SK-N-SH treated with all-trans-retinoic acid at 6 μM for 48 hours (cell line): ENCODE data around the gene UPK3A.

Experiments
- ATAC-seq: fragments of 200-7000 bp; cut with Tn5 transposase; 3 replicates; pipeline ENCODE4 v1.9.1; 2020; ENCODE audit warnings: mild to moderate bottlenecking, moderate library complexity
- ARNTL ChIP-seq: fragments of 450-650 bp; formaldehyde crosslinking; IDR thresholded peaks from 2 replicates; pipeline ENCODE4 v1.5.0; 2020; ENCODE audit warnings: low read depth, mild to moderate bottlenecking, moderate library complexity, borderline replicate concordance
- CREB5 ChIP-seq: fragments of 250-450 bp; sonication (Bioruptor Pico); IDR thresholded peaks from 2 replicates; pipeline ENCODE4 v1.5.1; 2020; ENCODE audit warnings: low read depth, mild to moderate bottlenecking, moderate library complexity
- CSDC2 ChIP-seq: fragments of 250-450 bp; sonication (Bioruptor Pico); IDR thresholded peaks from 2 replicates; pipeline ENCODE4 v1.5.0; 2020; ENCODE audit warnings: mild to moderate bottlenecking, moderate library complexity
- ESRRG ChIP-seq: fragments of 250-450 bp; sonication (Bioruptor Pico); IDR thresholded peaks from 2 replicates; pipeline ENCODE4 v1.6.1; 2021; ENCODE audit warnings: mild to moderate bottlenecking
- GLIS3 ChIP-seq: fragments of 250-450 bp; sonication (Bioruptor Pico); IDR thresholded peaks from 2 replicates; pipeline ENCODE4 v1.5.0; 2020; ENCODE audit warnings: mild to moderate bottlenecking, moderate library complexity
- ISL1 ChIP-seq: fragments of 250-450 bp; sonication (Bioruptor Pico); IDR thresholded peaks from 2 replicates; pipeline ENCODE4 v2.1.2; 2022; ENCODE audit warnings: mild to moderate bottlenecking, moderate library complexity
- OSR1 ChIP-seq: fragments of 250-450 bp; sonication (Bioruptor Pico); IDR thresholded peaks from 2 replicates; pipeline ENCODE4 v1.8.0; 2022; ENCODE audit warnings: moderate library complexity, mild to moderate bottlenecking, inconsistent platforms
- POU6F1 ChIP-seq: fragments of 250-450 bp; sonication (Bioruptor Pico); IDR thresholded peaks from 2 replicates; pipeline ENCODE4 v1.8.0; 2021; ENCODE audit warnings: low read depth, mild to moderate bottlenecking, moderate library complexity, borderline replicate concordance
- TCF4 ChIP-seq: fragments of 250-450 bp; sonication (Bioruptor Pico); IDR thresholded peaks from 2 replicates; pipeline ENCODE4 v1.8.0; 2021; ENCODE audit warnings: mild to moderate bottlenecking, moderate library complexity, borderline replicate concordance
- TOX ChIP-seq: fragments of 250-450 bp; sonication (Bioruptor Pico); IDR thresholded peaks from 2 replicates; pipeline ENCODE4 v1.8.0; 2021; ENCODE audit warnings: mild to moderate bottlenecking, moderate library complexity, borderline replicate concordance
- TSHZ2 ChIP-seq: fragments of 250-450 bp; sonication (Bioruptor Pico); IDR thresholded peaks from 2 replicates; pipeline ENCODE4 v1.5.0; 2020; ENCODE audit warnings: mild to moderate bottlenecking, moderate library complexity
- ZFP3 ChIP-seq: fragments of 250-450 bp; sonication (Bioruptor Pico); IDR thresholded peaks from 2 replicates; pipeline ENCODE4 v1.5.0; 2020; ENCODE audit warnings: mild to moderate bottlenecking, moderate library complexity
- ZFP30 ChIP-seq: fragments of 450-650 bp; formaldehyde crosslinking; IDR thresholded peaks from 2 replicates; pipeline ENCODE4 v1.5.0; 2022; ENCODE audit warnings: mild to moderate bottlenecking, moderate library complexity
- ZNF565 ChIP-seq: fragments of 450-650 bp; formaldehyde crosslinking; conservative IDR thresholded peaks from 2 replicates; pipeline ENCODE4 v1.5.0; 2020; ENCODE audit warnings: low read depth, mild to moderate bottlenecking, moderate library complexity
- ZNF70 ChIP-seq: fragments of 450-650 bp; formaldehyde crosslinking; IDR thresholded peaks from 2 replicates; pipeline ENCODE4 v1.5.0; 2020; ENCODE audit warnings: mild to moderate bottlenecking, moderate library complexity
- TF ChIP-seq, protein P1 (sequence below): fragments of 250-450 bp; sonication (Bioruptor Pico); IDR thresholded peaks from 2 replicates; pipeline ENCODE4 v1.5.1; 2021; ENCODE audit warnings: mild to moderate bottlenecking, moderate library complexity

UPK3A gene

DNA sequence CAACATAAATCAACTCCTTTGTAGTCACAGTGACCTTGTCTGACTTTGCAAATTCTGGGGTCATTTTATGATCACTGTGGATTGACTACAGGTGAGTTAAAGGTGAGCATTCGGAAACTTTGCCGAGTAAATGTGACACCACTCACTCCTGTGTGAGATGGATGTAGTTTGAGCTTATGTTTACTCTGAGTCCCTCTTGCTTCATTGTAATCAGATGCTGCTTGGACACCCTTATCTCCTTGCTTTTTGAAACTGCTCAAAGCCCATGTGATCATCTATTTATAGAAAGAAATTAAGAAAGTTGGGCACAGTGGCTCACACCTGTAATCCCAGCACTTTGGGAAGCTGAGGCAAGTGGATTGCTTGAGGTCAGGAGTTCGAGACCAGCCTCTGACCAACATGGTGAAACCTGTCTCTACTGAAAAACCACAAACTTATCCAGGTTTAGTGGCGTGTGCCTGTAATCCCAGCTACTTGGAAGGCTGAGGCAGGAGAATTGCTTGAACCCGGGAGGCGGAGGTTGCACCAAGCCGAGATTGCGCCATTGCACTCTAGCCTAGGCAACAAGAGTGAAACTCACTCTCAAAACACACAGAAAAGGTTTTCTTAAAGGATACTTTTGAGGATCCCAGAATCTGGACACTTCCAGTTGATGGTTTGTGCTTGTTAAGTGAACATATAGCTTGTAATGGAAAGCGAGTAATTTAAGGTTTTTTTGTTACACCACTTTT lies 32.2 kb downstream of the UPK3A start:
- TF ChIP-seq ISL1 (CRISPR knock-in tag) = no peak
- no peak for TF ChIP-seq CREB5
- TF ChIP-seq TSHZ2 (CRISPR knock-in tag) = no peak
- no peak for TF ChIP-seq OSR1 (CRISPR knock-in tag)
- no peak for TF ChIP-seq GLIS3 (CRISPR knock-in tag)
- TF ChIP-seq TCF4 (CRISPR knock-in tag) = no peak
- no peak for TF ChIP-seq TOX
- no peak for TF ChIP-seq ZNF70 (CRISPR knock-in tag)
- TF ChIP-seq, protein P1, sequence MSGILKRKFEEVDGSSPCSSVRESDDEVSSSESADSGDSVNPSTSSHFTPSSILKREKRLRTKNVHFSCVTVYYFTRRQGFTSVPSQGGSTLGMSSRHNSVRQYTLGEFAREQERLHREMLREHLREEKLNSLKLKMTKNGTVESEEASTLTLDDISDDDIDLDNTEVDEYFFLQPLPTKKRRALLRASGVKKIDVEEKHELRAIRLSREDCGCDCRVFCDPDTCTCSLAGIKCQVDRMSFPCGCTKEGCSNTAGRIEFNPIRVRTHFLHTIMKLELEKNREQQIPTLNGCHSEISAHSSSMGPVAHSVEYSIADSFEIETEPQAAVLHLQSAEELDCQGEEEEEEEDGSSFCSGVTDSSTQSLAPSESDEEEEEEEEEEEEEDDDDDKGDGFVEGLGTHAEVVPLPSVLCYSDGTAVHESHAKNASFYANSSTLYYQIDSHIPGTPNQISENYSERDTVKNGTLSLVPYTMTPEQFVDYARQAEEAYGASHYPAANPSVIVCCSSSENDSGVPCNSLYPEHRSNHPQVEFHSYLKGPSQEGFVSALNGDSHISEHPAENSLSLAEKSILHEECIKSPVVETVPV = no peak
- TF ChIP-seq POU6F1 (CRISPR knock-in tag) = no peak
- TF ChIP-seq ZNF565 (CRISPR knock-in tag) = no peak
- TF ChIP-seq CSDC2 (CRISPR knock-in tag) = no peak
- TF ChIP-seq ZFP3 (CRISPR knock-in tag) = no peak
- TF ChIP-seq ARNTL (CRISPR knock-in tag) = no peak
- no peak for TF ChIP-seq ZFP30 (CRISPR knock-in tag)
- ATAC-seq = no peak

DNA sequence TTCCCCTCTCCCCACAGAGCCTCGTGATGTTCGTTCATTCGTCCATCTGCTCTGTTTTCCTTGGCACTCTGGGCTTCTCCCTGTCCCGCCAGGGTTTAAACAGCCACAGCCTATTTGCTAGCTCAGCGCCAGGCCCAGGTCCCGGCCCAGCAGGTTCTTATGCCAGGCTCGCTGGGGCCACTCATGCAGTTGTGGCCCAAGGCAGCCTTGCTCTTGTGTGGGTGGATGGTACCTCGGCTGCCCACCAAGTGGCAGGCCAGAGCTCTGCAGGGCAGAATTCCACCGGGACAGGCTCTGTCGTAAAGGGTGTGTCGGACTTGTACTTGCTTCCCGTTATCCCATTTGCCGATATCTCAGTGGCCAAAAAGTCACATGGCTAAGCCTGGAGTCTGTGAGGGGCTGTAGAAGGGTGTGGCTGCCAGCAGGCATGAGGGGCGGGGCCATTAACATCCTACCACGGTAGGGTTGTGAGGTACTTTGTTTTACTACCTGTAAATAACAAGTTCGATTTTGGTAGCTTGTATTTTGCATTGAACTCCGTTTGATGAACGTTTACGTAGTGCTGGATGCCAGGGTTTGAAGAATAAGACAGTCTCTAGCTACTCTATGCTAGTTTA lies 32.9 kb downstream of the UPK3A start:
- peak; percentile 80 for ATAC-seq

More for the DNA sequence above, 32.9 kb downstream of the UPK3A start:
- TF ChIP-seq TOX (no peak), CSDC2 (CRISPR knock-in tag) (no peak), ESRRG (no peak), TSHZ2 (CRISPR knock-in tag) (no peak), ZFP30 (CRISPR knock-in tag) (no peak)
- TF ChIP-seq, protein P1 = no peak
- TF ChIP-seq, all 23 proteins: peak for 0
